ENCODE results near the gene APOLD1.

GRCh38 chr12:12777092-12777491 is 8.4 kb upstream of the APOLD1 start:
- TF ChIP-seq GABPA (IDR thresholded peaks at IDR 0.05 in 1 of 2, conservative IDR thresholded peaks at IDR 0.05 in 1 of 2) (no peak), CTCF (IDR thresholded peaks at IDR 0.05; ENCODE audit: low read depth, low read length, missing input control) (no peak), MAX (IDR thresholded peaks at IDR 0.05) (no peak), YY1 (IDR thresholded peaks at IDR 0.05) (no peak), EGR1 (IDR thresholded peaks at IDR 0.05; ENCODE audit: low read depth in 2 of 2) (no peak), SP1 (IDR thresholded peaks at IDR 0.05) (no peak), TAF1 (conservative IDR thresholded peaks at IDR 0.05) (no peak)

All from liver (tissue), 3 donors.